Stimulated activated CD8-positive, alpha-beta memory T cell treated with anti-CD3 and anti-CD28 coated beads, Interleukin-2, amount 100 ng/mL, for 1 hour (primary cell): ENCODE data around the gene NUP43.
A peak's percentile ranks its signal among the peaks of the same experiment; 100 is the strongest.
"Not testable (repeated sequence)": the region's sequence is repeated elsewhere in the genome, so short reads cannot be mapped to it uniquely, and the experiment has no call there.

ENCODE experiments used
- DNase-seq, 2 donors: peaks; one replicate each; pipeline ENCODE4 v3.0.0-alpha.2; 2020; ENCODE audit warnings: low read depth in 2 of 2

The NUP43 gene

GRCh38 chr6:149749082-149749593 is 2.8 kb upstream of the NUP43 start:
- DNase-seq = not testable (repeated sequence)

- not testable (repeated sequence) for DNase-seq
Measured at GRCh38 chr6:149745252-149745651, 1.1 kb downstream of the NUP43 start.

GRCh38 chr6:149734915-149735314 is 11.4 kb downstream of the NUP43 start:
- DNase-seq = no peak

- no peak for DNase-seq
Measured at GRCh38 chr6:149733089-149733720, 13.1 kb downstream of the NUP43 start.

- no peak for DNase-seq
Measured at GRCh38 chr6:149729824-149730223, 16.5 kb downstream of the NUP43 start.

- DNase-seq = no peak
Measured at GRCh38 chr6:149728499-149729234, 17.7 kb downstream of the NUP43 start.

- DNase-seq = no peak
Measured at GRCh38 chr6:149727793-149728498, 18.4 kb downstream of the NUP43 start.

- no peak for DNase-seq
Measured at GRCh38 chr6:149725785-149726184, 20.5 kb downstream of the NUP43 start.

GRCh38 chr6:149723771-149724417 is 22.4 kb downstream of the NUP43 start:
- DNase-seq = peak in 1 of 2 donors; percentile 14

GRCh38 chr6:149723262-149723661 is 23.1 kb downstream of the NUP43 start:
- no peak for DNase-seq

- no peak for DNase-seq
Measured at GRCh38 chr6:149719531-149719930, 26.8 kb downstream of the NUP43 start.

GRCh38 chr6:149717588-149718458 is 28.5 kb downstream of the NUP43 start, which contains the start of gene LATS1:
TSS of gene LATS1 (minus strand) at chr6:149718101. CDS start at chr6:149702126, 15,975 bp downstream.
- DNase-seq = peak; percentile 85 to 86

GRCh38 chr6:149717255-149717587 is 29.1 kb downstream of the NUP43 start:
- DNase-seq = no peak

- no peak for DNase-seq
Measured at GRCh38 chr6:149716181-149716963, 30.0 kb downstream of the NUP43 start.

GRCh38 chr6:149714442-149714841 is 31.9 kb downstream of the NUP43 start:
- no peak for DNase-seq

- DNase-seq = no peak
Measured at GRCh38 chr6:149711711-149712110, 34.6 kb downstream of the NUP43 start.

GRCh38 chr6:149701714-149702113 is 44.6 kb downstream of the NUP43 start:
- no peak for DNase-seq

- DNase-seq = no peak
Measured at GRCh38 chr6:149699150-149699549, 47.2 kb downstream of the NUP43 start.

- DNase-seq = no peak
Measured at GRCh38 chr6:149698175-149698574, 48.2 kb downstream of the NUP43 start.

GRCh38 chr6:149696901-149697300 is 49.4 kb downstream of the NUP43 start:
- DNase-seq = no peak
